Suprapubic skin (tissue), 4 donors: Measurements from ENCODE around the gene PTHLH.

ENCODE experiments used
- CTCF ChIP-seq, 2 donors: fragments of 200-600 bp in 1 of 2; fragments of 450-650 bp in 1 of 2; sonication (generic) in 1 of 2; IDR thresholded peaks; one replicate each; pipeline ENCODE4 v1.5.1; 2016 to 2019; ENCODE audit warnings: antibody characterized with exemption in 2 of 2, mild to moderate bottlenecking in 1 of 2, moderate library complexity in 1 of 2
- POLR2A ChIP-seq, 2 donors: fragments of 450-650 bp; IDR thresholded peaks; one replicate each; pipeline ENCODE4 v1.6.1; 2017; ENCODE audit warnings: antibody characterized with exemption in 2 of 2, mild to moderate bottlenecking in 2 of 2, moderate library complexity in 2 of 2
- POLR2AphosphoS5 ChIP-seq, 3 donors: sonication (generic); formaldehyde crosslinking; IDR thresholded peaks; one replicate each; pipeline ENCODE4 v1.6.1; 2017; ENCODE audit warnings: antibody characterized with exemption in 3 of 3

GRCh38 chr12:28017873-28018255, 45.3 kb upstream of the PTHLH start:
- no peak for TF ChIP-seq CTCF (IDR thresholded peaks at IDR 0.05)
- TF ChIP-seq POLR2AphosphoS5 (IDR thresholded peaks at IDR 0.05), result no peak
- no peak for TF ChIP-seq POLR2A (IDR thresholded peaks at IDR 0.05)
